Endothelial cell of umbilical vein (primary cell): ENCODE results near the gene SPO11. TPM values are rescaled to one million over a fixed set of nuclear protein-coding genes. Genes with fewer than 3 reads are reported as not detected.

Experiments
- BruUV-seq: library from RNA; stranded (reverse); fragments of 400-500 nt; replicated peaks from 2 replicates; lab custom pipeline; 2021; lab: Mats Ljungman, UMichigan
- CTCF ChIA-PET: fragments of 300-600, 350-600 bp; sonication (Branson Sonifier 250); formaldehyde crosslinking; loops from one replicate; lab custom pipeline; 2021; ENCODE audit warnings: antibody characterized with exemption, inconsistent platforms; lab: Charles Lee
- POLR2A ChIA-PET: fragments of 300-600, 350-600 bp; sonication (Branson Sonifier 250); formaldehyde crosslinking; loops from one replicate; lab custom pipeline; 2021; ENCODE audit warnings: antibody characterized with exemption, inconsistent platforms; lab: Charles Lee
- DNase-seq: peaks from one replicate; pipeline ENCODE4 v3.0.0-alpha.2; 2011; ENCODE audit warnings: low read depth, low spot score
- FAIRE-seq: peaks from 2 replicates; lab custom pipeline; 2011; peaks lifted over from hg19 to GRCh38; lab: Jason Lieb, UNC
- H2AFZ ChIP-seq: 2 replicates; pipeline ENCODE4 v1.6.0; 2012; ENCODE audit warnings: low read depth, low read length, control low read depth, inconsistent platforms
- H3K27ac ChIP-seq: 2 replicates; pipeline ENCODE4 v1.5.1; 2011; ENCODE audit warnings: low read depth, mild to moderate bottlenecking, control low read depth, low read length, moderate library complexity; ENCODE audit not compliant: insufficient read depth
- H3K27me3 ChIP-seq, 2 experiments: 2 replicates each; pipeline versions ENCODE4 v1.6.0 to v1.6.1; 2011; ENCODE audit warnings: low read length in 2 of 2, mixed read lengths in 1 of 2; ENCODE audit not compliant: control insufficient read depth in 2 of 2, insufficient read depth in 2 of 2
- H3K36me3 ChIP-seq, 2 experiments: 2 replicates in 1 of 2; 3 replicates in 1 of 2; pipeline ENCODE4 v1.5.1; 2011; ENCODE audit warnings: low read length in 2 of 2, mild to moderate bottlenecking in 1 of 2, moderate library complexity in 1 of 2; ENCODE audit not compliant: control insufficient read depth in 2 of 2, insufficient read depth in 2 of 2; ENCODE audit errors: extremely low read depth in 1 of 2
- H3K4me1 ChIP-seq: 3 replicates; pipeline ENCODE4 v1.5.1; 2011; ENCODE audit warnings: mild to moderate bottlenecking, low read length; ENCODE audit not compliant: control insufficient read depth, insufficient read depth; ENCODE audit errors: extremely low read depth
- H3K4me2 ChIP-seq: 2 replicates; pipeline ENCODE4 v1.6.1; 2011; ENCODE audit warnings: low read length, control low read depth, mixed read lengths; ENCODE audit not compliant: insufficient read depth
- H3K4me3 ChIP-seq, 3 experiments: fragments of 200-600 bp in 1 of 3; sonication (generic), shearing (Covaris generic) in 1 of 3; replicated peaks in 1 of 3; 2 replicates each; pipeline ENCODE4 v1.5.1; 2011 to 2016; ENCODE audit warnings: control low read depth in 3 of 3, low read length in 3 of 3, mild to moderate bottlenecking in 2 of 3, inconsistent platforms in 1 of 3, low read depth in 1 of 3, moderate library complexity in 1 of 3; ENCODE audit not compliant: insufficient read depth in 1 of 3
- H3K79me2 ChIP-seq: 2 replicates; pipeline ENCODE4 v1.6.0; 2012; ENCODE audit warnings: low read length, inconsistent platforms; ENCODE audit not compliant: control insufficient read depth, insufficient read depth
- H3K9ac ChIP-seq: replicated peaks from 2 replicates; pipeline ENCODE3; 2011; ENCODE audit warnings: low read length, control low read depth; ENCODE audit not compliant: insufficient read depth; ENCODE audit errors: extremely low read depth
- H3K9me1 ChIP-seq: replicated peaks from 3 replicates; pipeline ENCODE4 v1.6.0; 2011; ENCODE audit warnings: mild to moderate bottlenecking, low read length; ENCODE audit not compliant: control insufficient read depth, insufficient read depth; ENCODE audit errors: extremely low read depth
- H3K9me3 ChIP-seq: replicated peaks from 2 replicates; pipeline ENCODE4 v1.5.1; 2012; ENCODE audit warnings: low read length, inconsistent platforms; ENCODE audit not compliant: control insufficient read depth, insufficient read depth
- H4K20me1 ChIP-seq: replicated peaks from 2 replicates; pipeline ENCODE3; 2011; ENCODE audit warnings: mild to moderate bottlenecking, low read length; ENCODE audit not compliant: control insufficient read depth, insufficient read depth; ENCODE audit errors: extremely low read depth
- CTCF ChIP-seq, 2 donors: IDR thresholded peaks; 1 replicate in 1 of 2; 2 replicates in 1 of 2; pipeline ENCODE4 v1.5.1; 2011; ENCODE audit warnings: low read length in 2 of 2, mild to moderate bottlenecking in 2 of 2, moderate library complexity in 2 of 2, control low read depth in 1 of 2, inconsistent platforms in 1 of 2, low read depth in 1 of 2; ENCODE audit not compliant: insufficient read depth in 1 of 2; ENCODE audit errors: extremely low read depth in 1 of 2
- EZH2 ChIP-seq: IDR thresholded peaks from 2 replicates; pipeline ENCODE4 v1.6.1; 2012; ENCODE audit warnings: borderline replicate concordance, low read depth, mild to moderate bottlenecking, moderate library complexity, low read length, inconsistent platforms; ENCODE audit not compliant: severe bottlenecking
- POLR2AphosphoS5 ChIP-seq: IDR thresholded peaks from 2 replicates; pipeline ENCODE4 v1.6.1; 2012; ENCODE audit warnings: low read depth, mild to moderate bottlenecking, control low read depth, low read length, moderate library complexity; ENCODE audit not compliant: insufficient read depth
- dilution Hi-C: fragments of 300-500 bp; cut with MboI; formaldehyde crosslinking; loops from one replicate; pipeline ENCODE4 v1.15.0; 2019; ENCODE audit warnings: low sequenced_read_pairs; ENCODE audit not compliant: extremely low pct_ligation_motif_present
- intact Hi-C: fragments of 100-400 bp; cut with micrococcal nuclease; formaldehyde crosslinking; loops from one replicate; pipeline ENCODE4 v1.10.0; 2022
- polyA plus RNA-seq, 4 experiments: library from polyadenylated mRNA; depleted of rRNA in 3 of 4; stranded (reverse) in 3 of 4; unstranded in 1 of 4; fragments of >200 nt; gene quantifications; 2 replicates each; pipeline versions ENCODE4 v1.2.1 to v1.2.3, GENCODE V29; 2011 to 2012; ENCODE audit warnings: missing spikeins in 1 of 4
- total RNA-seq: library from RNA; stranded (reverse); gene quantifications from 2 replicates; pipeline ENCODE4 v1.2.3, GENCODE V29; 2021

SPO11 gene
- total and polyA plus RNA-seq, 2 donors (not counting 3 experiments of a cell fraction or from before 2014, with no cell fraction given), result not detected

- no peaks in the 10 kb centered on the region for H3K9me3 ChIP-seq
- peaks cover 0 to 9% of the 10 kb centered on the region in 2 experiments for H3K27me3 ChIP-seq
- H4K20me1 ChIP-seq, result no peaks in the 10 kb centered on the region
- H3K9me1 ChIP-seq, result no peaks in the 10 kb centered on the region
- H3K27ac ChIP-seq, result no peak overlapping the region
- DNase-seq (no peak), FAIRE-seq (no peak)
- intact Hi-C loops, result no loop called here
- dilution Hi-C loops, result no loop called here
- H3K4me2 ChIP-seq, result no peak overlapping the region
- CTCF ChIA-PET, result no interaction called here
- H3K36me3 ChIP-seq, result no peaks in the 10 kb centered on the region
- no peak overlapping the region for H2AFZ ChIP-seq
- no TSS peak for BruUV-seq
- POLR2A ChIA-PET, result no interaction called here
- H3K4me1 ChIP-seq, result no peaks in the 10 kb centered on the region
- no peak for TF ChIP-seq EZH2
- no peak for TF ChIP-seq POLR2AphosphoS5
- no peak overlapping the region for H3K4me3 ChIP-seq
- H3K79me2 ChIP-seq, result no peaks in the 10 kb centered on the region
- no peak overlapping the region for H3K9ac ChIP-seq
Observed at GRCh38 chr20:57327820-57328219, 1.8 kb upstream of the SPO11 start.

- POLR2A ChIA-PET, result no interaction called here
- Histone ChIP-seq H3K4me3 (no peak overlapping the region), H3K4me1 (no peaks in the 10 kb centered on the region), H2AFZ (no peak overlapping the region), H4K20me1 (no peaks in the 10 kb centered on the region), H3K27ac (no peak overlapping the region), H3K9me3 (no peaks in the 10 kb centered on the region), H3K27me3 (peaks cover 0 to 12% of the 10 kb centered on the region in 2 experiments), H3K79me2 (no peaks in the 10 kb centered on the region), H3K4me2 (no peak overlapping the region), H3K9me1 (no peaks in the 10 kb centered on the region), H3K9ac (no peak overlapping the region), H3K36me3 (no peaks in the 10 kb centered on the region)
- BruUV-seq, result no TSS peak
- CTCF ChIA-PET, result no interaction called here
- intact Hi-C loops, result no loop called here
- TF ChIP-seq CTCF (IDR thresholded peaks at IDR 0.05; ENCODE audit: extremely low read depth in 1 of 2, insufficient read depth in 1 of 2, low read depth in 1 of 2, low read length in 2 of 2), result no peak
- DNase-seq (no peak), FAIRE-seq (no peak)
- dilution Hi-C loops, result no loop called here
Observed at GRCh38 chr20:57330998-57331397, 1.4 kb downstream of the SPO11 start.
